Skeletal muscle satellite cell (primary cell): Measurements from ENCODE around the gene DNAJB6.

ENCODE experiments used
- H3K27me3 ChIP-seq: 2 replicates; pipeline ENCODE4 v1.7.0; 2013; ENCODE audit warnings: low read length; ENCODE audit not compliant: control insufficient read depth, insufficient read depth
- H3K36me3 ChIP-seq: 2 replicates; pipeline ENCODE4 v1.7.0; 2013; ENCODE audit warnings: mild to moderate bottlenecking, control low read depth, low read length; ENCODE audit not compliant: insufficient read depth
- H3K4me1 ChIP-seq: 2 replicates; pipeline ENCODE4 v1.7.0; 2013; ENCODE audit warnings: low read length; ENCODE audit not compliant: control insufficient read depth, insufficient read depth
- H3K4me2 ChIP-seq: 2 replicates; pipeline ENCODE4 v1.7.0; 2013; ENCODE audit warnings: mild to moderate bottlenecking, low read length
- H3K4me3 ChIP-seq: 2 replicates; pipeline ENCODE4 v1.7.0; 2013; ENCODE audit warnings: low read length
- H3K9ac ChIP-seq: 2 replicates; pipeline ENCODE4 v1.7.0; 2013; ENCODE audit warnings: mild to moderate bottlenecking, low read depth, low read length, moderate library complexity
- H3K9me3 ChIP-seq: replicated peaks from 2 replicates; pipeline ENCODE4 v1.7.0; 2013; ENCODE audit warnings: mild to moderate bottlenecking, control low read depth, low read length

The DNAJB6 gene

GRCh38 chr7:157358041-157358752 lies 21.4 kb downstream of the DNAJB6 start:
- H3K9me3 ChIP-seq = no peaks in the 10 kb centered on the region
- H3K4me1 ChIP-seq = peaks cover 17% of the 10 kb centered on the region
- H3K36me3 ChIP-seq = peaks cover 37% of the 10 kb centered on the region
- H3K4me2 ChIP-seq = no peak overlapping the region
- H3K4me3 ChIP-seq = no peak overlapping the region
- H3K9ac ChIP-seq = no peak overlapping the region
- no peaks in the 10 kb centered on the region for H3K27me3 ChIP-seq

- peaks cover 42% of the 10 kb centered on the region for H3K36me3 ChIP-seq
- H3K27me3 ChIP-seq = no peaks in the 10 kb centered on the region
- no peak overlapping the region for H3K4me3 ChIP-seq
- H3K4me2 ChIP-seq = no peak overlapping the region
- H3K9ac ChIP-seq = no peak overlapping the region
- H3K9me3 ChIP-seq = no peaks in the 10 kb centered on the region
- peaks cover 16% of the 10 kb centered on the region for H3K4me1 ChIP-seq
Observed at GRCh38 chr7:157358753-157359096, 21.9 kb downstream of the DNAJB6 start.

- Histone ChIP-seq H3K4me1 (peaks cover 16% of the 10 kb centered on the region), H3K9me3 (no peaks in the 10 kb centered on the region), H3K27me3 (no peaks in the 10 kb centered on the region), H3K4me3 (no peak overlapping the region), H3K4me2 (no peak overlapping the region), H3K9ac (no peak overlapping the region), H3K36me3 (peaks cover 51% of the 10 kb centered on the region)
Observed at GRCh38 chr7:157359581-157359980, 22.8 kb downstream of the DNAJB6 start.

- no peak overlapping the region for H3K4me2 ChIP-seq
- H3K36me3 ChIP-seq = peaks cover 60% of the 10 kb centered on the region
- peaks cover 12% of the 10 kb centered on the region for H3K4me1 ChIP-seq
- no peak overlapping the region for H3K4me3 ChIP-seq
- no peaks in the 10 kb centered on the region for H3K9me3 ChIP-seq
- no peak overlapping the region for H3K9ac ChIP-seq
- H3K27me3 ChIP-seq = no peaks in the 10 kb centered on the region
Observed at GRCh38 chr7:157360483-157361025, 23.8 kb downstream of the DNAJB6 start.

- Histone ChIP-seq H3K36me3 (peaks cover 67% of the 10 kb centered on the region), H3K9me3 (no peaks in the 10 kb centered on the region), H3K9ac (no peak overlapping the region), H3K4me3 (no peak overlapping the region), H3K4me1 (peaks cover 4% of the 10 kb centered on the region), H3K27me3 (no peaks in the 10 kb centered on the region), H3K4me2 (no peak overlapping the region)
Observed at GRCh38 chr7:157361537-157361936, 24.7 kb downstream of the DNAJB6 start.

GRCh38 chr7:157362729-157363128 lies 25.9 kb downstream of the DNAJB6 start:
- H3K4me3 ChIP-seq = no peak overlapping the region
- H3K27me3 ChIP-seq = no peaks in the 10 kb centered on the region
- H3K36me3 ChIP-seq = peaks cover 77% of the 10 kb centered on the region
- no peak overlapping the region for H3K4me2 ChIP-seq
- H3K9ac ChIP-seq = no peak overlapping the region
- H3K4me1 ChIP-seq = peaks cover 4% of the 10 kb centered on the region
- H3K9me3 ChIP-seq = no peaks in the 10 kb centered on the region

- no peak overlapping the region for H3K4me2 ChIP-seq
- no peaks in the 10 kb centered on the region for H3K9me3 ChIP-seq
- H3K4me1 ChIP-seq = peaks cover 4% of the 10 kb centered on the region
- H3K27me3 ChIP-seq = no peaks in the 10 kb centered on the region
- H3K36me3 ChIP-seq = peaks cover 83% of the 10 kb centered on the region
- no peak overlapping the region for H3K9ac ChIP-seq
- no peak overlapping the region for H3K4me3 ChIP-seq
Observed at GRCh38 chr7:157366722-157367121, 29.9 kb downstream of the DNAJB6 start.

- H3K4me3 ChIP-seq = no peak overlapping the region
- no peaks in the 10 kb centered on the region for H3K27me3 ChIP-seq
- H3K4me1 ChIP-seq = no peaks in the 10 kb centered on the region
- H3K4me2 ChIP-seq = no peak overlapping the region
- H3K9ac ChIP-seq = no peak overlapping the region
- H3K36me3 ChIP-seq = peaks cover 89% of the 10 kb centered on the region
- no peaks in the 10 kb centered on the region for H3K9me3 ChIP-seq
Observed at GRCh38 chr7:157368955-157369354, 32.2 kb downstream of the DNAJB6 start.

- Histone ChIP-seq H3K4me2 (no peak overlapping the region), H3K36me3 (peaks cover 73% of the 10 kb centered on the region), H3K4me1 (no peaks in the 10 kb centered on the region)
Observed at GRCh38 chr7:157370742-157371141, 33.9 kb downstream of the DNAJB6 start.

GRCh38 chr7:157371296-157371695 lies 34.5 kb downstream of the DNAJB6 start:
- Histone ChIP-seq H3K9ac (no peak overlapping the region), H3K27me3 (no peaks in the 10 kb centered on the region), H3K4me3 (no peak overlapping the region), H3K9me3 (no peaks in the 10 kb centered on the region), H3K4me1 (no peaks in the 10 kb centered on the region), H3K36me3 (peaks cover 73% of the 10 kb centered on the region), H3K4me2 (no peak overlapping the region)

More at GRCh38 chr7:157370742-157371141, 33.9 kb downstream of the DNAJB6 start:
- Histone ChIP-seq H3K9me3 (no peaks in the 10 kb centered on the region), H3K9ac (no peak overlapping the region), H3K27me3 (no peaks in the 10 kb centered on the region), H3K4me3 (no peak overlapping the region)

- H3K9me3 ChIP-seq = no peaks in the 10 kb centered on the region
- no peaks in the 10 kb centered on the region for H3K27me3 ChIP-seq
- no peak overlapping the region for H3K4me3 ChIP-seq
- no peaks in the 10 kb centered on the region for H3K4me1 ChIP-seq
- H3K36me3 ChIP-seq = peaks cover 63% of the 10 kb centered on the region
- H3K9ac ChIP-seq = no peak overlapping the region
- H3K4me2 ChIP-seq = no peak overlapping the region
Observed at GRCh38 chr7:157372300-157373232, 35.8 kb downstream of the DNAJB6 start.
